PFSK-1 (cell line): ENCODE results near the gene PRH2.

ENCODE experiments used
- FOXP2 ChIP-seq: optimal IDR thresholded peaks from 2 replicates; pipeline ENCODE3; 2011; ENCODE audit warnings: borderline replicate concordance, control low read depth, inconsistent platforms; ENCODE audit not compliant: insufficient read depth; ENCODE audit errors: extremely low read length, extremely low read depth
- POLR2AphosphoS5 ChIP-seq: IDR thresholded peaks from 2 replicates; pipeline ENCODE4 v1.6.1; 2012; ENCODE audit warnings: low read depth, mild to moderate bottlenecking, control low read depth, low read length, moderate library complexity
- REST ChIP-seq, 2 experiments: IDR thresholded peaks; 2 replicates each; pipeline versions ENCODE4 v1.6.1 to v1.8.0; 2011 to 2012; ENCODE audit warnings: low read depth in 2 of 2, low read length in 2 of 2, control low read depth in 1 of 2, inconsistent platforms in 1 of 2, mild to moderate bottlenecking in 1 of 2, moderate library complexity in 1 of 2; ENCODE audit not compliant: insufficient read depth in 1 of 2
- SIN3A ChIP-seq: IDR thresholded peaks from 2 replicates; pipeline ENCODE4 v1.6.1; 2012; ENCODE audit warnings: mild to moderate bottlenecking, low read length, moderate library complexity, borderline replicate concordance; ENCODE audit not compliant: insufficient read depth
- TAF1 ChIP-seq: IDR thresholded peaks from 2 replicates; pipeline ENCODE4 v1.6.1; 2012; ENCODE audit warnings: low read length, control low read depth, borderline replicate concordance; ENCODE audit not compliant: insufficient read depth

PRH2 gene

DNA sequence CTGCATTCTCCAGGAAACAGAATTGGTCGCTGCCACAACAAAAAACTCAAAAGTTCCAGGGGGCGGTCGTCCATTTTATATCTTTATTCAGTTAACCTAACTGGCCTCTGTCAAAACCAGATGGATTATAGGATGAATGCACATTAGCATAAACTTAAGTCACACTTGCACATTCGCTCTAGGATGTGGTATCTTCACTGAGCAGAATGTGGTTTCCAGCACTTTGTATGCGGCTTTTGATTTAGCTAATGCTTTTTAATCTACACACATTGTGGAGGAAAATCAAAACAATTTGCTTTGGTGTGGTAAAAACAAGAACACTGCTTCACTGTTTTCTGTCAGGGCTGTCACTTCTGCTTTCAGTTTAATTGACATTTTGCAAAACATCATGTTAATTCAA lies 53.2 kb downstream of the PRH2 start:
- TF ChIP-seq REST (IDR thresholded peaks at IDR 0.05; ENCODE audit: insufficient read depth in 1 of 2, low read depth in 2 of 2, low read length in 2 of 2) = no peak
- TF ChIP-seq TAF1 = no peak
- no peak for TF ChIP-seq POLR2AphosphoS5
- TF ChIP-seq FOXP2 = no peak
- TF ChIP-seq SIN3A = no peak
